A549 (cell line): ENCODE results near the gene GIT1. TPM values are rescaled to one million over a fixed set of nuclear protein-coding genes. Genes with fewer than 3 reads are reported as not detected.
A peak's percentile ranks its signal among the peaks of the same experiment; 100 is the strongest.

Experiments
- ATAC-seq, 2 experiments: fragments of 200-7000 bp in 1 of 2; fragments of >200 bp in 1 of 2; cut with Nextera tagmentation in 1 of 2; cut with Tn5 transposase in 1 of 2; 3 replicates each; pipeline versions ENCODE4 v1.8.0 to v1.9.1; 2018 to 2020; ENCODE audit warnings: mild to moderate bottlenecking in 1 of 2, moderate library complexity in 1 of 2
- CTCF ChIA-PET: fragments of 300-600 bp; sonication (Branson Sonifier 250); formaldehyde crosslinking; extraction: SDS; loops from one replicate; lab custom pipeline; 2021; ENCODE audit warnings: antibody characterized with exemption, inconsistent platforms; lab: Yijun Ruan, JAX
- POLR2A ChIA-PET: fragments of 350-600 bp; formaldehyde crosslinking; extraction: SDS; loops from one replicate; lab custom pipeline; 2021; ENCODE audit warnings: antibody characterized with exemption, inconsistent platforms; lab: Yijun Ruan, JAX
- DNase-seq, 2 experiments: peaks; one replicate each; pipeline versions ENCODE4 v3.0.0 to v3.0.0-alpha.2; 2011 to 2016; ENCODE audit warnings: low read depth in 1 of 2, low spot score in 1 of 2
- FAIRE-seq: peaks from 2 replicates; lab custom pipeline; 2011; peaks lifted over from hg19 to GRCh38; lab: Jason Lieb, UNC
- H3K27ac ChIP-seq, 2 experiments: fragments of >200 bp; sonication (Bioruptor Twin); formaldehyde crosslinking; 3 replicates each; pipeline ENCODE4 v1.5.1; 2016 to 2017
- H3K4me1 ChIP-seq: fragments of >200 bp; sonication (Bioruptor Twin); formaldehyde crosslinking; 3 replicates; pipeline ENCODE4 v1.6.1; 2016
- H3K4me2 ChIP-seq: fragments of >200 bp; sonication (Bioruptor Twin); formaldehyde crosslinking; 3 replicates; pipeline ENCODE4 v1.6.1; 2016
- H3K4me3 ChIP-seq: fragments of >200 bp; sonication (Bioruptor Twin); formaldehyde crosslinking; 3 replicates; pipeline ENCODE4 v1.5.1; 2016
- H3K9me3 ChIP-seq: fragments of >200 bp; sonication (Bioruptor Twin); formaldehyde crosslinking; 3 replicates; pipeline ENCODE4 v1.6.1; 2016
- CBX2 ChIP-seq: fragments of 200-600 bp; sonication (generic); IDR thresholded peaks from 2 replicates; pipeline ENCODE4 v1.6.1; 2016; ENCODE audit warnings: low read depth, mild to moderate bottlenecking, borderline replicate concordance
- CEBPB ChIP-seq, 2 experiments: fragments of >200 bp in 1 of 2; sonication (Bioruptor Twin) in 1 of 2; formaldehyde crosslinking in 1 of 2; IDR thresholded peaks; 2 replicates each; pipeline ENCODE4 v1.6.1; 2012 to 2016
- CHD4 ChIP-seq: fragments of 200-600 bp; sonication (generic); IDR thresholded peaks from 2 replicates; pipeline ENCODE4 v1.6.1; 2016; ENCODE audit warnings: antibody characterized with exemption, mild to moderate bottlenecking, borderline replicate concordance
- HDAC2 ChIP-seq: fragments of 200-600 bp; sonication (generic); IDR thresholded peaks from 2 replicates; pipeline ENCODE4 v1.6.1; 2016
- HEYL ChIP-seq: fragments of 250-450 bp; sonication (Bioruptor Pico); IDR thresholded peaks from 2 replicates; pipeline ENCODE4 v1.8.0; 2021; ENCODE audit warnings: mild to moderate bottlenecking, moderate library complexity
- JUN ChIP-seq, 2 experiments: fragments of >200 bp; sonication (Bioruptor Twin); formaldehyde crosslinking; IDR thresholded peaks; 2 replicates in 1 of 2; 3 replicates in 1 of 2; pipeline ENCODE4 v1.6.1; 2016 to 2017
- JUNB ChIP-seq: fragments of >200 bp; sonication (Bioruptor Twin); formaldehyde crosslinking; IDR thresholded peaks from 2 replicates; pipeline ENCODE4 v1.6.1; 2016
- MAFK ChIP-seq: fragments of 450-650 bp; IDR thresholded peaks from 2 replicates; pipeline ENCODE4 v1.6.1; 2014; ENCODE audit not compliant: partially characterized antibody
- NFE2L2 ChIP-seq: fragments of 150-350 bp; conservative IDR thresholded peaks from 2 replicates; pipeline ENCODE4 v1.6.1; 2014; ENCODE audit warnings: low read length
- PHF8 ChIP-seq: fragments of 200-600 bp; sonication (generic); IDR thresholded peaks from 2 replicates; pipeline ENCODE4 v1.6.1; 2016; ENCODE audit warnings: low read depth, mild to moderate bottlenecking, antibody characterized with exemption, moderate library complexity, borderline replicate concordance
- RCOR1 ChIP-seq: fragments of 150-350 bp; IDR thresholded peaks from 2 replicates; pipeline ENCODE4 v1.6.1; 2014; ENCODE audit warnings: antibody characterized with exemption, low read length, low read depth
- RNF2 ChIP-seq: fragments of 200-600 bp; sonication (generic); IDR thresholded peaks from 2 replicates; pipeline ENCODE4 v1.6.1; 2016; ENCODE audit warnings: low read depth, mild to moderate bottlenecking, antibody characterized with exemption, moderate library complexity, borderline replicate concordance
- ZNF302 ChIP-seq: fragments of 250-450 bp; sonication (Bioruptor Pico); IDR thresholded peaks from 2 replicates; pipeline ENCODE4 v1.9.0; 2021; ENCODE audit warnings: inconsistent platforms, mild to moderate bottlenecking, moderate library complexity
- ZSCAN20 ChIP-seq: fragments of 250-450 bp; sonication (Bioruptor Pico); IDR thresholded peaks from 2 replicates; pipeline ENCODE4 v1.8.0; 2022; ENCODE audit warnings: mild to moderate bottlenecking, moderate library complexity
- WGBS: methylation state at CpG from one replicate; pipeline ENCODE4 v1.1.6; 2017; ENCODE audit errors: missing lambda C conversion rate; 5-methylcytosine and 5-hydroxymethylcytosine counted together
- polyA plus RNA-seq, 4 experiments: library from polyadenylated mRNA; depleted of rRNA in 3 of 4; stranded (reverse); fragments of >200 nt; fragmentation: RNase III in 1 of 4; extraction: RNeasy Plus Mini Kit Qiagen cat#74134 plus additional on column Dnase treatment in 1 of 4; gene quantifications; 2 replicates in 3 of 4; 3 replicates in 1 of 4; pipeline ENCODE4 v1.2.3, GENCODE V29; 2011 to 2017
- TF ChIP-seq, protein P1 (sequence below): IDR thresholded peaks from 2 replicates; pipeline ENCODE4 v1.6.1; 2012; ENCODE audit warnings: low read depth, borderline replicate concordance
- TF ChIP-seq, protein P2 (sequence below): fragments of >200 bp; sonication (Bioruptor Twin); formaldehyde crosslinking; IDR thresholded peaks from 2 replicates; pipeline ENCODE4 v1.6.1; 2016
- TF ChIP-seq, protein P3 (sequence below): fragments of 200-600 bp; sonication (generic); IDR thresholded peaks from 2 replicates; pipeline ENCODE4 v1.6.1; 2016; ENCODE audit warnings: antibody characterized with exemption, mild to moderate bottlenecking, moderate library complexity
- TF ChIP-seq, protein P4 (sequence below): fragments of 150-350 bp; IDR thresholded peaks from 2 replicates; pipeline ENCODE4 v1.6.1; 2014; ENCODE audit warnings: low read depth, mild to moderate bottlenecking, low read length
- TF ChIP-seq, protein P5 (sequence below): fragments of 450-650 bp; IDR thresholded peaks from 2 replicates; pipeline ENCODE4 v1.6.1; 2014; ENCODE audit warnings: antibody characterized with exemption
- TF ChIP-seq, protein P6 (sequence below): fragments of >200 bp; sonication (Bioruptor Twin); formaldehyde crosslinking; IDR thresholded peaks from 3 replicates; pipeline ENCODE4 v1.5.1; 2016
- TF ChIP-seq, protein P7 (sequence below): fragments of >200 bp; sonication (Bioruptor Twin); formaldehyde crosslinking; IDR thresholded peaks from 3 replicates; pipeline ENCODE4 v1.6.1; 2016
- TF ChIP-seq, protein P8 (sequence below): fragments of 250-450 bp; sonication (Bioruptor Pico); IDR thresholded peaks from 2 replicates; pipeline ENCODE4 v1.5.0; 2020; ENCODE audit warnings: low read depth, mild to moderate bottlenecking, moderate library complexity

Gene GIT1
- polyA plus RNA-seq, 2 of the 4 experiments (the other 2 are of a cell fraction) = 47.8 to 53.0 TPM

DNA sequence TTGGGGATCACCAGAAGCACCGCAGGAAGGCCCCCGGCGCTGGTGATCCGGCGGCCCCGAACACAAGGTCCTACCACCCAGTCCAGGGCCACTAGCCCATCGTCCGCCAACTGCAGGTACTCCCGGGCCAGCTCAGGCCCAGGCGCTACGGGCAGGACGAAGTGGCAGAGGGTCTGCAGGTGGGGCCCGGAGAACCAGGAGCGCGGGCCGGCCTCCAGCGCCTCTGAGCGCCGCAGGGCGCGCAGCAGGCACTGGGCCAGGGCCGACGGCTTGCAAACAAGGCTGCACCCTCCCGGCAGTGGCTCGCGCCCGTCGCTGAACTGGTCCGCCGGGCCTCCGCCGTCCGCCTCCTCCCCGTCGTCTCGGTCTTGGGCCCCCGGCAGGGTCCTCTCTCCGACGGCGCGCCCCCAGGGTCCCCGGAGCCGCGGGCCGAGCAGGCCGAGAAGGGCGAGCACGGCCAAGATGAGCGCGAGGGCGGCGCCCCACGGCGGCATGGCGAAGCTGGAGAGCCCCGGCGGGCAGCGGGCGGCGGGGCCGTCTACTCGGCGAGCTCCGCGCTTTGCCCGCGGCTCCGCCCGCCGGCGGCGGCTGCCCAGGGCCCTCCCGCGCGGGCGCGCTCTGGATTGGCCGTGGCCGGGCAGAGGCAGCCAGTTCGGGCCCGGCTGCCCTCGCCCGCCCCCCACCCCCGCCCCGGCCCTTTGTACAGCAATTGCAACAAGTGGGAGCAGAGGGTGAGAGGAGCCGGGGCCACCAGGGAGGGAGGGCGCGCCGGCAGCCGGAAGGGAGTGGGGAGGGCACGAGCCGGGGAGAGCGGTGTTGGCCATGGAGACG, 22.8 kb downstream of the GIT1 start, which contains the start of gene ABHD15 (continued):
- TF ChIP-seq RNF2 (0 out of 2 replicates have a peak, but pooled peaks have one; percentile 31), JUNB (no peak), ZSCAN20 (no peak), CHD4 (no peak), RCOR1 (no peak), CBX2 (no peak), PHF8 (no peak; the same call in 1 of the 2 replicates)
- TF ChIP-seq, protein P1, sequence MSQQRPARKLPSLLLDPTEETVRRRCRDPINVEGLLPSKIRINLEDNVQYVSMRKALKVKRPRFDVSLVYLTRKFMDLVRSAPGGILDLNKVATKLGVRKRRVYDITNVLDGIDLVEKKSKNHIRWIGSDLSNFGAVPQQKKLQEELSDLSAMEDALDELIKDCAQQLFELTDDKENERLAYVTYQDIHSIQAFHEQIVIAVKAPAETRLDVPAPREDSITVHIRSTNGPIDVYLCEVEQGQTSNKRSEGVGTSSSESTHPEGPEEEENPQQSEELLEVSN = peak; percentile 18
- TF ChIP-seq, protein P2, sequence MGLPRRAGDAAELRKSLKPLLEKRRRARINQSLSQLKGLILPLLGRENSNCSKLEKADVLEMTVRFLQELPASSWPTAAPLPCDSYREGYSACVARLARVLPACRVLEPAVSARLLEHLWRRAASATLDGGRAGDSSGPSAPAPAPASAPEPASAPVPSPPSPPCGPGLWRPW = no peak

DNA sequence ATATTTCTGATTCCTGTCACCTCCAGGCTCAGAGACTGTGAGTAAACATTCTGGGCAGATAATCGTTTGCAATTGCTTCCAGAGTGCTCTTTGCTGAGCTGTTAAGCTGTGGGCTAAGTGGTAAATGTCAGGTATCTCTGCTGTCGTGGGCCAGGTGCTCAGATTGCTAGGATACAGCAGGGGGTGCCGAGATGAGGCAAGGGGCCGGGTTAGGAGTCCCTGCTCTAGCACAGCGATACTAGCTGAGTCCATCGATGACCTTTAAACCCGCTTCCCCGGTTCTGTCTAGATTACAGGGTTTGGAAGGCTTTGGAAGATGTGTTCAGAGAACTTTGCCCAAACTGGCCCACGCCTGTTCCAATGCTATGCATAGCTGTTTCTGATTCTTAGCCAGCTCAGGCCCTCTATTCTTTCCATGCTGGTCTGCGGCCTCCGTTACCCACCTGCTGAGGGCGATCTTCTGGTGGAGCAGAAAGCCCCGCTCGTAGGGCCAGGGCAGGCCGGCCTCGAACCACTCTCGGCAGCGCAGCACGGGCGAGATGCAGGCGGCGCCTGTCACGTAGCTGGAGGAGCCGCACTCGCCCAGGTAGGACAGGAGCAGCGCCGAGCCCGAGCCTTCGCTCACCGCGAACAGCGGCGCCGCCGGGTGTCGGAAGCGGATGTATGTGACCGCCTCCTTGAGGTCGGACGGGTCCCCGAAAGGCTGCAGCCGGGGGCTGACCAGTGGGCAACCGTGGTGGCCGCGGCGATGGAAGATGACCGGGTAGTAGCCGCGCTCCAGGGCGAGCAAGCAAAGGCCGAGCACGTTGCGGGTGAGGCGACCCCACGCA, 23.6 kb downstream of the GIT1 start:
- ATAC-seq (peak; percentile 21 to 60), DNase-seq (peak; percentile 70 to 79), FAIRE-seq (no peak)
- peak overlapping the region; percentile 92 to 94 for H3K27ac ChIP-seq
- peak overlapping the region; percentile 62 for H3K4me3 ChIP-seq
- no peaks in the 10 kb centered on the region for H3K9me3 ChIP-seq
- peak overlapping the region; percentile 83 for H3K4me2 ChIP-seq
- POLR2A ChIA-PET = interaction anchor here (0.8 to 4.0 kb wide), 5 partner anchors 9 to 274 kb away, joined by 3 to 21 read pairs (median 4); partner anchors contain the start of genes ANKRD13B and NUFIP2
- CTCF ChIA-PET = interaction anchor here (0.9 to 24.0 kb wide), 17 partner anchors 11 to 528 kb away, joined by 3 to 474 read pairs (median 7); partner anchors contain the start of genes ANKRD13B and CORO6
- H3K4me1 ChIP-seq = peaks cover 20% of the 10 kb centered on the region
- 5% methylated on average over 36 of the region's 55 CpGs for WGBS
- TF ChIP-seq JUN (IDR thresholded peaks at IDR 0.05) = no peak
- peak; percentile 67; the same call in 1 of the 2 replicates for TF ChIP-seq RNF2
- TF ChIP-seq HDAC2 = no peak
- TF ChIP-seq, protein P3, sequence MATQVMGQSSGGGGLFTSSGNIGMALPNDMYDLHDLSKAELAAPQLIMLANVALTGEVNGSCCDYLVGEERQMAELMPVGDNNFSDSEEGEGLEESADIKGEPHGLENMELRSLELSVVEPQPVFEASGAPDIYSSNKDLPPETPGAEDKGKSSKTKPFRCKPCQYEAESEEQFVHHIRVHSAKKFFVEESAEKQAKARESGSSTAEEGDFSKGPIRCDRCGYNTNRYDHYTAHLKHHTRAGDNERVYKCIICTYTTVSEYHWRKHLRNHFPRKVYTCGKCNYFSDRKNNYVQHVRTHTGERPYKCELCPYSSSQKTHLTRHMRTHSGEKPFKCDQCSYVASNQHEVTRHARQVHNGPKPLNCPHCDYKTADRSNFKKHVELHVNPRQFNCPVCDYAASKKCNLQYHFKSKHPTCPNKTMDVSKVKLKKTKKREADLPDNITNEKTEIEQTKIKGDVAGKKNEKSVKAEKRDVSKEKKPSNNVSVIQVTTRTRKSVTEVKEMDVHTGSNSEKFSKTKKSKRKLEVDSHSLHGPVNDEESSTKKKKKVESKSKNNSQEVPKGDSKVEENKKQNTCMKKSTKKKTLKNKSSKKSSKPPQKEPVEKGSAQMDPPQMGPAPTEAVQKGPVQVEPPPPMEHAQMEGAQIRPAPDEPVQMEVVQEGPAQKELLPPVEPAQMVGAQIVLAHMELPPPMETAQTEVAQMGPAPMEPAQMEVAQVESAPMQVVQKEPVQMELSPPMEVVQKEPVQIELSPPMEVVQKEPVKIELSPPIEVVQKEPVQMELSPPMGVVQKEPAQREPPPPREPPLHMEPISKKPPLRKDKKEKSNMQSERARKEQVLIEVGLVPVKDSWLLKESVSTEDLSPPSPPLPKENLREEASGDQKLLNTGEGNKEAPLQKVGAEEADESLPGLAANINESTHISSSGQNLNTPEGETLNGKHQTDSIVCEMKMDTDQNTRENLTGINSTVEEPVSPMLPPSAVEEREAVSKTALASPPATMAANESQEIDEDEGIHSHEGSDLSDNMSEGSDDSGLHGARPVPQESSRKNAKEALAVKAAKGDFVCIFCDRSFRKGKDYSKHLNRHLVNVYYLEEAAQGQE = no peak
- TF ChIP-seq NFE2L2 = no peak
- no peak for TF ChIP-seq MAFK
- TF ChIP-seq CEBPB (IDR thresholded peaks at IDR 0.05) = no peak
- TF ChIP-seq, protein P4, sequence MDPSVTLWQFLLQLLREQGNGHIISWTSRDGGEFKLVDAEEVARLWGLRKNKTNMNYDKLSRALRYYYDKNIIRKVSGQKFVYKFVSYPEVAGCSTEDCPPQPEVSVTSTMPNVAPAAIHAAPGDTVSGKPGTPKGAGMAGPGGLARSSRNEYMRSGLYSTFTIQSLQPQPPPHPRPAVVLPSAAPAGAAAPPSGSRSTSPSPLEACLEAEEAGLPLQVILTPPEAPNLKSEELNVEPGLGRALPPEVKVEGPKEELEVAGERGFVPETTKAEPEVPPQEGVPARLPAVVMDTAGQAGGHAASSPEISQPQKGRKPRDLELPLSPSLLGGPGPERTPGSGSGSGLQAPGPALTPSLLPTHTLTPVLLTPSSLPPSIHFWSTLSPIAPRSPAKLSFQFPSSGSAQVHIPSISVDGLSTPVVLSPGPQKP = no peak
- no peak for TF ChIP-seq HEYL
- TF ChIP-seq, protein P5, sequence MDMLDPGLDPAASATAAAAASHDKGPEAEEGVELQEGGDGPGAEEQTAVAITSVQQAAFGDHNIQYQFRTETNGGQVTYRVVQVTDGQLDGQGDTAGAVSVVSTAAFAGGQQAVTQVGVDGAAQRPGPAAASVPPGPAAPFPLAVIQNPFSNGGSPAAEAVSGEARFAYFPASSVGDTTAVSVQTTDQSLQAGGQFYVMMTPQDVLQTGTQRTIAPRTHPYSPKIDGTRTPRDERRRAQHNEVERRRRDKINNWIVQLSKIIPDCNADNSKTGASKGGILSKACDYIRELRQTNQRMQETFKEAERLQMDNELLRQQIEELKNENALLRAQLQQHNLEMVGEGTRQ = no peak
- no peak for TF ChIP-seq ZNF302 (CRISPR knock-in tag)
- TF ChIP-seq, protein P6, sequence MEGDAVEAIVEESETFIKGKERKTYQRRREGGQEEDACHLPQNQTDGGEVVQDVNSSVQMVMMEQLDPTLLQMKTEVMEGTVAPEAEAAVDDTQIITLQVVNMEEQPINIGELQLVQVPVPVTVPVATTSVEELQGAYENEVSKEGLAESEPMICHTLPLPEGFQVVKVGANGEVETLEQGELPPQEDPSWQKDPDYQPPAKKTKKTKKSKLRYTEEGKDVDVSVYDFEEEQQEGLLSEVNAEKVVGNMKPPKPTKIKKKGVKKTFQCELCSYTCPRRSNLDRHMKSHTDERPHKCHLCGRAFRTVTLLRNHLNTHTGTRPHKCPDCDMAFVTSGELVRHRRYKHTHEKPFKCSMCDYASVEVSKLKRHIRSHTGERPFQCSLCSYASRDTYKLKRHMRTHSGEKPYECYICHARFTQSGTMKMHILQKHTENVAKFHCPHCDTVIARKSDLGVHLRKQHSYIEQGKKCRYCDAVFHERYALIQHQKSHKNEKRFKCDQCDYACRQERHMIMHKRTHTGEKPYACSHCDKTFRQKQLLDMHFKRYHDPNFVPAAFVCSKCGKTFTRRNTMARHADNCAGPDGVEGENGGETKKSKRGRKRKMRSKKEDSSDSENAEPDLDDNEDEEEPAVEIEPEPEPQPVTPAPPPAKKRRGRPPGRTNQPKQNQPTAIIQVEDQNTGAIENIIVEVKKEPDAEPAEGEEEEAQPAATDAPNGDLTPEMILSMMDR = peak; percentile 46; the same call in 2 of the 3 replicates
- TF ChIP-seq, protein P7, sequence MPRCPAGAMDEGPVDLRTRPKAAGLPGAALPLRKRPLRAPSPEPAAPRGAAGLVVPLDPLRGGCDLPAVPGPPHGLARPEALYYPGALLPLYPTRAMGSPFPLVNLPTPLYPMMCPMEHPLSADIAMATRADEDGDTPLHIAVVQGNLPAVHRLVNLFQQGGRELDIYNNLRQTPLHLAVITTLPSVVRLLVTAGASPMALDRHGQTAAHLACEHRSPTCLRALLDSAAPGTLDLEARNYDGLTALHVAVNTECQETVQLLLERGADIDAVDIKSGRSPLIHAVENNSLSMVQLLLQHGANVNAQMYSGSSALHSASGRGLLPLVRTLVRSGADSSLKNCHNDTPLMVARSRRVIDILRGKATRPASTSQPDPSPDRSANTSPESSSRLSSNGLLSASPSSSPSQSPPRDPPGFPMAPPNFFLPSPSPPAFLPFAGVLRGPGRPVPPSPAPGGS = no peak
- TF ChIP-seq, protein P8, sequence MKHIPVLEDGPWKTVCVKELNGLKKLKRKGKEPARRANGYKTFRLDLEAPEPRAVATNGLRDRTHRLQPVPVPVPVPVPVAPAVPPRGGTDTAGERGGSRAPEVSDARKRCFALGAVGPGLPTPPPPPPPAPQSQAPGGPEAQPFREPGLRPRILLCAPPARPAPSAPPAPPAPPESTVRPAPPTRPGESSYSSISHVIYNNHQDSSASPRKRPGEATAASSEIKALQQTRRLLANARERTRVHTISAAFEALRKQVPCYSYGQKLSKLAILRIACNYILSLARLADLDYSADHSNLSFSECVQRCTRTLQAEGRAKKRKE (CRISPR knock-in tag) = no peak
